22Rv1 (cell line): ENCODE data around the gene OR2T27.
"Not testable (repeated sequence)": the region's sequence is repeated elsewhere in the genome, so short reads cannot be mapped to it uniquely, and the experiment has no call there.

Experiments
- ZFX ChIP-seq: fragments of 450-650 bp; IDR thresholded peaks from 2 replicates; pipeline ENCODE4 v1.6.1; 2017; ENCODE audit warnings: antibody characterized with exemption, borderline replicate concordance
- TF ChIP-seq, protein P1 (sequence below): fragments of 450-650 bp; IDR thresholded peaks from 2 replicates; pipeline ENCODE4 v1.5.1; 2017; ENCODE audit warnings: mild to moderate bottlenecking

DNA sequence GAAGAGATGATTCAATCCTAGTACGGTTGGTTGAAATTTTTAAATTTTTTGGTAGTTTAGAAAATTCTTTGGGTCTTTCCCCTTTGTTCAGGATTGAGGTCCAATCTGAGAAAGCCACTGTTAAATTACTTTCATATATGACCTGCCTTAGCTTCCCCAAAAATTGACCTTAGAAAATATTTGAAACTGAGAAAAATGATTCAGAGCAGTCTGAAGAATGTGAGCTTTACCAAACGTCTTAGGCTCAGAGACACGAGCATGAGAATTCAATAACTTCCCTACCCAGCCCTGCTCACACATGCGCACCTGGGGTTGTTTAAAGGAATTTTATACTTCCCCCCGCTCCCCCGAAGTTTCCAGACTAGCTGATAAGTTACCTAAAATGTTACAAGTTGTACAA lies 1.5 kb upstream of the OR2T27 start:
- TF ChIP-seq, protein P1, sequence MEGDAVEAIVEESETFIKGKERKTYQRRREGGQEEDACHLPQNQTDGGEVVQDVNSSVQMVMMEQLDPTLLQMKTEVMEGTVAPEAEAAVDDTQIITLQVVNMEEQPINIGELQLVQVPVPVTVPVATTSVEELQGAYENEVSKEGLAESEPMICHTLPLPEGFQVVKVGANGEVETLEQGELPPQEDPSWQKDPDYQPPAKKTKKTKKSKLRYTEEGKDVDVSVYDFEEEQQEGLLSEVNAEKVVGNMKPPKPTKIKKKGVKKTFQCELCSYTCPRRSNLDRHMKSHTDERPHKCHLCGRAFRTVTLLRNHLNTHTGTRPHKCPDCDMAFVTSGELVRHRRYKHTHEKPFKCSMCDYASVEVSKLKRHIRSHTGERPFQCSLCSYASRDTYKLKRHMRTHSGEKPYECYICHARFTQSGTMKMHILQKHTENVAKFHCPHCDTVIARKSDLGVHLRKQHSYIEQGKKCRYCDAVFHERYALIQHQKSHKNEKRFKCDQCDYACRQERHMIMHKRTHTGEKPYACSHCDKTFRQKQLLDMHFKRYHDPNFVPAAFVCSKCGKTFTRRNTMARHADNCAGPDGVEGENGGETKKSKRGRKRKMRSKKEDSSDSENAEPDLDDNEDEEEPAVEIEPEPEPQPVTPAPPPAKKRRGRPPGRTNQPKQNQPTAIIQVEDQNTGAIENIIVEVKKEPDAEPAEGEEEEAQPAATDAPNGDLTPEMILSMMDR: not testable (repeated sequence)
- TF ChIP-seq ZFX: not testable (repeated sequence)
